RPMI8226 (cell line): Measurements from ENCODE around the gene BRIP1.

ENCODE experiments used
- DNase-seq: peaks from one replicate; pipeline ENCODE4 v3.0.0-alpha.2; 2015

The BRIP1 gene

DNA sequence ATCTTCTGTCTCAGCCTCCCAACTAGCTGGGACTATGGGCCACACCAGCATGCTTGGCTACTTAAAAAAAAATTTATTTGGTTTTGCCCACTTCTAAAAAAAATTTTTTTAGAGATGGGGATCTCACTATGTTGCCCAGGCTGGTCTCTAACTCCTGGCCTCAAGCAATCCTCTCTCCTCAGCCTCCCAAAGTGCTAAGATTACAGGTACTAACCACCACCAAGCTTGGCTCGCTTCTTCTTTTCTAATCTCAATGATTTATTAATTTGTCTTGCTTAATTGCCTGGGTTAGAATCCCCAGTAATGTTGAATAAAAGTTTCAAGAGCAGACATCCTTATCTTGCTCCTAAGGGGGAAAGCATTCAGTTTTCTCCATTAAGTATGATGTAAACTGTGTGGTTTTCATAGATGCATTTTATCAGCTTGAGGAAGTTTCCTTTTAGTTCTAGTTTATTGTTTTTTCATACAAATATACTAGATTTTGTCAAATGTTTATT, 206.6 kb downstream of the BRIP1 start:
- no peak for DNase-seq

DNA sequence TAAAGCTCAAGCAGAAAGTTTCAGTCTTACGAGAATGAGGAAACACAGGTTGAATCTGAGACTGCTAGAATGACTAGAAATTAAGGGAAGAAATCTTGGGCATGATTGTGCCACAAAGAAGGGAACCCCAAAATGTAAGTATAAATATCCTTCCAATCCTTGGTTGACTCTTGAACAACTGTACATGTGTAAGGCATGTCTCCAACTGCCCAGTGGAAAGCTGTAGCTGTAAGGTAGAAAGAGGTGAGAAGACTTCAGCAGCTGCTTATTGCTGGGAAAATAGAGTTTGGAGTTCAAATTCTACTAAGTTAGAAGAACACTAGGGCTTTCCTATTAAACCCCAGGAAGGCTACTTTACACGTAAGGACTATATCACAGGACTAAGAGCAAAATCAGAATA, 212.6 kb downstream of the BRIP1 start:
- no peak for DNase-seq

DNA sequence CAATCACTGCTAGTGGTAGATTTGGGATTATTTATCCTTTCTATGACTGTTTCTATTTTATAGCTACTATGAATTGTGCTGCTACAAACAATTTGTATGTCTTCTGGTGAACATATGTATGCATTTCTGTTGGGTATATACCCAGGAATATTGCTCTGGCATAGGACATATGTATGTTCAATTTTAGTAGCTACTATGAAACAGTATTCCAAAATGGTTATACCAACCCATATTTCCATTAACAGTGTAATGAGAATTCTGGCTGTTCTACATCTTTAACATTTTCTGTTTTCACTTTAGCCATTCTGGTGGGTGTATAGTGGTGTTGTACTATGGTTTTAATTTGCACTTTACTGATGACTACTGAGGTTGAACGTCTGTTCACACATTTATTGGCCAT, 214.7 kb downstream of the BRIP1 start:
- DNase-seq: no peak

DNA sequence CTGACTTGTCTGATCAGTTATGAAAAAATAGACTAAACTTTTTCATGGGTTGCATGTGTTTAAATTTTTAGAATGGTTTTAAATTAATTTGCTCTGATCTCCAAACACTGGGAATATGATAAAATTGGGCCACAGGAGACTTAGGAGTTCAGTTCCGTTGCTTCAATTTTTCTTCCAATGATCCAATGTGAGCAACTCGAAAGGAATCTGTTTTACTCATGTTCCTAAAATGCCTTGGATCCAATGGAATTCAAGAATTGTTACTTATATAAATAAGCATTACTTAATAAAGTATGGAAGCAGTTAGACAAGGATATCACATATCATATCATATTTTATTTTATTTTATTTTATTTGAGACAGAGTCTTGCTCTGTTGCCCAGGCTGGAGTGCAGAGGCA, 216.3 kb downstream of the BRIP1 start:
- DNase-seq: no peak

DNA sequence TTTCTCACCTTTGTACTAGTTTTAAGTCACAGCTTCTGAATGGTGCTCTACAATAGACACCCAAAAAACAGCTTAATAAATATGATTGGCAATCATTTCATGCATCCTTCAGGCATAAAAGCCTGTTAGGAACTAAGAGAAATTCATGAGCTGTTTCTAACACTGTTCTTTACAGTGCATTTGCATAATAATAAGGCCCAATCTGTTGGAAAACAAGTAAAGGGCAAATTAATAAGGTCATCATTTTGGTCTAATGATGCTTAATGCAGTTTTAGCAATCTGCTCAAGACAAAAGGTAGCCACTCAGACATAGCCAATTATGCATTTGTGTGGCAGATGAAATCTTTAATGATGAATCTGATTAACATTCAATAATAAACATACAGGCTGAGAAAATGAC, 216.8 kb downstream of the BRIP1 start:
- no peak for DNase-seq

DNA sequence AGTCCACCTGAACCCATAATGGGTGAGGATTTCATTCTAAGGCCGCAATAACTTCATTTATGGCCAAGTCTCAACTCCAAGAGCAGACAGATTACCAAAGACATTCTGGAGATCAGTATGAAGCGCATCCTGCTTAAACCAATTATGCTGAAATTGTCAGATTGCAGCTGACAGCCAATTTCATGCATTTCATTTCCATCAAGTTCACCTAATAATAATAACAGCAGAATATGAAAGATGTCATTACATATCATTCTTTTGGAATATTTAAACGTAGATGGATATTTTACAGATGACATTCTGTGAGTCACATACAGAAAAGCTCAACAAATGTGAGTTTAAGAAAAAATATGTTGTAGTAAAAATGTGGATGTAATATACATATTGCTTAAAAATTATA, 217.4 kb downstream of the BRIP1 start:
- no peak for DNase-seq

DNA sequence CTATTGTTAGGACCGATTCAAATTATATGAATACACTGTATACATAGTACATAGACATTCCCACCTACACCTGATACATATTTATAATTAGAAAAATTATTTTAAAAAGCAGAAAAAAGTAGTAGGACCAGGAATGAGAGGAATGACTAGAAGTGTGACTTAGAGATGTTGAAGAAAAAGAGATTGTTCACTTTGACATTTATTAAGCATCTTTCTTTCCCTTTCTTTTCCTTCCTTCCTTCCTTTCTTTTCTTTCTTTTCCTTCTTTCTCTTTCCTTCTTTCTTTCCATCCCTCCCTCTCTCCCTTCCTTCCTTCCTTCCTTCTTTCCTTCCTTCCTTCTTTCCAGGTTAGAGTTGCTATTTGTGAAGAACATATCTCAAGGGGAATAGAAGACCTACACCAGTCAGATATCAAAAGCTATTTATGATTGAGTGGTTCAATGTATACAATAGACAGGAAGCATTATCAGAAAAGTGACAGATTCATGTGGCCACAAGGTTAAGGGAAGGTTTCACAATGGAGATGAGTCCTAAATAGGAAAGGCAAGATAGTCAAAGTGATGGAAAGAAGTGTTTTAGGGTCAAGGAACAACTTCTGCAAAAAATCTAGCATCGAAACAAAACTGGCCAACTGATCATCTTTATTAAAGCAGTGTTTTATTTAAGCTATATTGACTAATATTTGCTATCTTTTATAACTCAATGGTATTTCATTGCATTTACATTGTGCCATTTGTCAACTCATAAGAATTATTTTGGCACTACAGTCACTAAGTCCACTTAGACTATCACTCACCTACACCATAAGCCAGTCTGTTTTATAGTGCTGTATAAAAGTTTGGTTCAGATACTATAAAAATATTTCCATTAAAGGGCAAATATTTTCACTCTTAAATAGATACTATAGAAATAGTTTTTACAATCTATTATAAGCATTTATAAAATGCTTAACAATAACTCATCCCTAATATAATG, 218.2 kb downstream of the BRIP1 start:
- no peak for DNase-seq

DNA sequence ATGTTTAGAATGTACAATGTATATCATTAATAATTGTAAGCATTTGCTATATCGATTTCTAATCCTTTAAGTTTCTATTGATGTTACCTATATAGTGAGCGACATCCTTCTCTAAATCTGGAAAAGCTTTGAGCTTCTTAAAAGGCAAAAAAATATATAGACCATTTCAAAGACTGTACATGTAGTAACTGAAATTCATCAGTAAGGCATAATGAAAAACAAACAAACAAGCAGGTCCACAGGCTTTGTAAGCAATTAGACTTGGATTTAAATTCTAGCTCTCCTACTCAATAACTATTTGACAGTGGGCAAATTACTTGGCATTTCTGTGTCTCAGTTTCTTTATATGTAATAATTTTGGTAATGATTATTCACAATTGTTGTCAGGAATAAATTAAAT, 220.6 kb downstream of the BRIP1 start:
- no peak for DNase-seq

DNA sequence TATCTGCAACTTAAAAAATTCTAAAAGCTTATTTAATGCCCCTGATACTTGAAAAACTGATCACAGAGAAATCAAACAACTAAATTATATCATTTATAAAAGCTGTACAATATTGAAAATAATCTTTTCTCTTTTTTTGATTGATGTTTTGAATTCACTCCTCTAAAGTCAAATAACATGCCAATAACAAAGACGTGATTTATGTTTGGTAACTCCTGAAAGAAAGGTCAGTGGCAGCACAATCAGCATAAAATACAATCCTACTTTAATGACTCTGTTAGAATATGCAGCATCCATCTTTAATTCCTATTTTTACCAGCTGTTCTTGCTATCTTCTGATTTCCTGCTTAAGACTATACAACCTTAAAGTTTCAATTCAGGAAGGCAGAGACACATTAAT, 221.6 kb downstream of the BRIP1 start:
- no peak for DNase-seq

DNA sequence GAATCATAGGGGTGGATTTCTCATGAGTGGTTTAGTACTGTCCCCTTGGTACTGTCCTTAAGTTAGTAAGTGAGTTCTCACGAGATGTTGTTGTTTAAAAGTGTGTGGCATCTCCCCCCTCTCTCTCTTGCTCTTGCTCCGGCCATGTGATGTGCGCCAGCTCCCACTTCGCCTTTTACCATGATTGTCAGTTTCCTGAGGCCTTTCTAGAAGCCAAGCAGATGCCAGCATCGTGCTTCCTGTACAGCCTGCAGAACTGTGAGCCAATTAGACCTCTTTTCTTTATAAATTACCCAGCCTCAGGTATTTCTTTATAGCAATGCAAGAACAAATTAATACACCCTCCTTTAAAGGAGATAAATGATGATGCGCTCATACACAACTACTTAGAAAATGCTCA, 222.2 kb downstream of the BRIP1 start:
- no peak for DNase-seq

DNA sequence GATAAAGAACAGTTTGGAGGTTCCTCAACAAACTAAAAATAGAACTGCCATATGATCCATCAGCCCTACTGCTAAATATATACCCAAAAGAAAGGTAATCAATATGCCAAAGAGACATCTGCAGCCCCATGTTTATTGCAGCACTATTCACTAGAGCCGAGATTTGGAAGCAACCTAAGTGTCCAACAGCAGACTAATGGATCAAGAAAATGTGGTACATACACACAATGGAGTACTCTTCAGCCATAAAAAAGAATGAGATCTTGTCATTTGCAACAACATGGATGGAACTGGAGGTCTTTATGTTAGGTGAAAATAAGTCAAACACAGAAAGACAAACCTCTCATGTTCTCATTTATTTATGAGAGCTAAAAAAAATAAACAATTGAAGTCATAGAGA, 223.5 kb downstream of the BRIP1 start:
- DNase-seq: no peak

DNA sequence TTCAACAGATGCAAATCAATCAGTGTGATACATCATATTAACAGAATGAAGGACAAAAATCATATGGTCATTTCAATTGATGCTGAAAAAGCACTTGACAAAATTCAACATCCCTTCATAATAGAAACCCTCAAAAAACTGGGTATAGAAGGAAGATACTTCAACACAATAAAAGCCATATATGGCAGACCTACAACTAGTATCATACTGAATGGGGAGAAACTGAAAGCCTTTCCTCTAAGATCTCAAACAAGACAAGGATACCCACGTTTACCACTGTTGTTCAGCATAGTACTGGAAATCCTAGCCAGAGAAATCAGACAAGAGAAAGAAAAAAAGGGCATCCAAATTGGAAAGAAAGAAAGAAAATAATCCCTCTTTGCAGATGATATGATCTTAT, 225.2 kb downstream of the BRIP1 start:
- DNase-seq: no peak

DNA sequence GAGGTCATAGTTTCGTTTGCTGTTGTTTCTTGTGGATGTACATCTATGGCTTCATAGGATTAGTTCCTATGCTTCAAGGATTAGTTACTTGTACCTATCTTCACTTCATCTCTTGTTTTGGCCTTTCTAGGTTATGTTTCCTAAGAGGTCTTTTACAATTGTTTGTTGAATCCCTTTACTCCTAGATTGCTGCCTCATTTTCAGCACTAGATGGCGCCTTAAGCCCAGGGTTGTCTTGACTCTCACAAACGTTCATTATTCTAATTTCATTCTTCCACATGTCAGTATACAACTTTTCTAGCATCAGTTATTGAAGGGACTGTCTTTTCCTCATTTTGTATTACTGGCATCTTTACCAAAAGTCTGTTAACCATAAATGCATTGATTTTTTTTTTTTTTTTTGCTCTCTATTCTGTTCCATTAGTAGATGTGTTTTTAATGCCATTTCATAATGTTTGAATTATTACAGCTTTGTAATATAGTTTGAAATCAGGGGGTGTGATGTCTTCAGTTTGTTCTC, 227.4 kb downstream of the BRIP1 start:
- peak; percentile 66 for DNase-seq

DNA sequence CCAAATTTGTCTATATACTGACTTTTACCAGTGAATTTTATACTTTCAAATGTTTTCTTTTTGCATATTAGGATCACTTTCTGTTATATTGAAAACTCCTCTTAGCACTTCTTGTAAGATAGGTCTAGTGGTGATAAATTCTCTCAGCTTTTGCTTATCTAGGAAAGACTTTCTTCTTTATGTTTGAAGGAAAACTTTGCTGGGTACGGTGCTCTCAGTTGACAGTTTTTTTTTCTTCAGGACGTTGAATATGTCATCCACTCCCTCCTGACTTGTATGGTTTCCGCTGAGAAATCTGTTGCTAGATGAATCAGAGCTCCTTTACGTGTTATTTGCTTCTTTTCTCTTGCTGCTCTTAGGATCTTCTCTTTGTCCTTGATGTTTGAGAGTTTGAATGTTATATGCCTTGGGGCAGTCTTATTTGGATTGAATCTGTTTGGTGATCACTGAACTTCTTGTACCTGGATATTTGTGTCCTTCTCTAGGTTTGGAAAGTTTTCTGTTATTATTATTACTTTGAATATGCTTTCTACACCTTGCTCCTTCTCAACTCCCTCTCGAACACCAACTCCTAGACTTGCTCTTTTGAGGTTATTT, 228.3 kb downstream of the BRIP1 start:
- no peak for DNase-seq

DNA sequence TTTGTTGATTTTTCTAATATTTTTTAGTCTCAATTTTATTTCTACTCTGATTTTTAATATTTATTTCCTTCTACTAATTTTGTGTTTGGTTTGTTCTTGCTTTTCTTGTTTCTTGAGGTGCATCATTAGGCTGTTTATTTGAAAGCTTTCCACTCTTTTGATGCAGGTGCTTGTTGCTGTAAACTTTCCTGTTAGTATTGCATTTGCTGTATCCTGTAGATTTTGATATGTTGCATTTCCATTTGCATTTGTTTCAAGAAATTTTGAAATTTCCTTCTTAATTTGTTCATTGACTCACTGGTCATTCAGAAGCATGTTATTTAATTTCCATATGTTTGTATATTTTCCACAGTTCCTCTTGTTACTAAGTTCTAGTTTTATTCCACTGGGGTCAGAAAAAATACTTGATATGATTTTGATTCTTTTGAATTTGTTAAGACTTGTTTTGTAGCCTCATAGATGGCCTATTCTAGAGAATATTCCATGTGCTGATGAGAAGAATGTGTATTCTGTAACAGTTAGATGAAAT, 229.3 kb downstream of the BRIP1 start:
- DNase-seq: no peak

DNA sequence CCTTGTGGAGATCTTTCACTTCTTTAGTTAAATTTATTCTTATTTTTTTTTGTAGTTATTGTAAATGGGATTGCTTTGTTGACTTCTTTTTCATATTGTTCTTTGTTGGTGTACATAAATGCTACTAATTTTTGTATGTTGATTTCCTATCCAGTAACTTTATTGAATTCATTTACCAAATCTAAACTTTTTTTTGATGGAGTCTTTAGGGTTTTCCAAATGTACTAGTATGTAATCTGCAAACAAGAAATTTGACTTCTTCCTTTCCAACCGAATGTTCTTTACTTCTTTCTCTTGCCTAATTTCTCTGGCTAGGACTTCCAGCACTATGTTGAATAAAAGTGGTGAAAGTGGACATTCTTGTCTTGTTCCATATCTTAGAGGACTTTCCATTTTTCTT, 230.5 kb downstream of the BRIP1 start:
- no peak for DNase-seq

DNA sequence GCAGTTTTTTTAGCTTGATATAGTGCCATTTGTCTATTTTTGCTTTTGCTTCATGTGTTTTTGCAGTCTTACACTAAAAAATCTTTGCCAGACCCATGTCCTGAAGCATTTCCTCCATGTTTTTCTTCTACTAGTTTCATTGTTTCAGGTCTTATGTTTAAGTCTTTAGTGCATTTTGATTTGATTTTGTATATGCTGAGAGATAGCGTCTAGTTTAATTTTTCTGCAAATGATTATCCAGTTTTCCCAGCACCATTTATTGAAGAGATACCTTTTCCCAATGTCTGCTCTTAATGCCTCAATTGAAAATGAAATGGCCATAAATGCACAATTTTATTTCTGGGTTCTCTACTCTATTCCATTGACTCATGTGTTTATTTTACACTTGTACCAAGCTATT, 231.5 kb downstream of the BRIP1 start:
- DNase-seq: no peak
